ENCODE data around the gene SHC2. TPM values are rescaled to one million over a fixed set of nuclear protein-coding genes. Genes with fewer than 3 reads are reported as not detected.

The SHC2 gene
- total RNA-seq, 1 donor from 2014 or later: 24.0 TPM

DNA sequence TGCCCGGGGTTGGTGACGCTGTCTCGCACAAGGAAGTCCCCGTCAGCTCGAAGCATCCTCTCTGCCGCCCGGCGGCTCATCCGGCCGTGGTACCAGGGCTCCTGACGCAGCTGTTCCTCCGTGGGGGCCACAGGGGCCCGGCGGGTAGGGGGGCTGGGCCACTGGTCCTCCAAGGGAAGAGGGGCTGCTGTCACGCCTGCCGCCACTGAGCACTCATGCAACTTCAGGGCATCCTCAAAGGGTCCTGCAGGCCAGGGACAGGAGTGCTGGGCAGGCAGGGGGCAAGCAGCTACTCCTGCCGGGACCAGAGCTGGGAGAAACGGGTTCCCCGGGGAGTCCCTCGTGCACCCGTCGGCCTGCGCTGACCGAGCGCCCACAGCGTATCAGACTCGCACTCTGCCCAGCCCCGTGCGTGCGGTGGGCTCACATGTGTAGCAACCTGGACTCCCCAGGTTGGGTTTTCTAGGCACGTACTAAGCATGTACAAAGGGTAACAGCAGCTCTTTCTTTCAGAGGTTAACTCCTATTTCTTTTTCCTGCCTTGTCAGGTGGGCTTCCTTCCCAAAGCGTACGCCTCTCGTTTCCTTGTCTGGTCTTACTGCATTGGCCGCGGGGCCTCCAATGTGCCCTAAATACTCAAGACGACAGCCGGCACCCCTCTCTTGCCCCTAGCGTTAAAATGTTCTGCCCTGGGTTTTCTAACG lies 38.5 kb downstream of the SHC2 start:
- Histone ChIP-seq H3K4me3 (no peak overlapping the region), H3K27me3 (ENCODE audit: low read depth) (no peaks in the 10 kb centered on the region), H3K4me1 (peaks cover 8% of the 10 kb centered on the region), H3K27ac (no peak overlapping the region), H3K9me3 (no peaks in the 10 kb centered on the region), H3K36me3 (no peaks in the 10 kb centered on the region)
- intact Hi-C loops (cut with DNase I): no loop called here
- no peak for ATAC-seq
- DNase-seq: no peak
- TF ChIP-seq, protein P1, sequence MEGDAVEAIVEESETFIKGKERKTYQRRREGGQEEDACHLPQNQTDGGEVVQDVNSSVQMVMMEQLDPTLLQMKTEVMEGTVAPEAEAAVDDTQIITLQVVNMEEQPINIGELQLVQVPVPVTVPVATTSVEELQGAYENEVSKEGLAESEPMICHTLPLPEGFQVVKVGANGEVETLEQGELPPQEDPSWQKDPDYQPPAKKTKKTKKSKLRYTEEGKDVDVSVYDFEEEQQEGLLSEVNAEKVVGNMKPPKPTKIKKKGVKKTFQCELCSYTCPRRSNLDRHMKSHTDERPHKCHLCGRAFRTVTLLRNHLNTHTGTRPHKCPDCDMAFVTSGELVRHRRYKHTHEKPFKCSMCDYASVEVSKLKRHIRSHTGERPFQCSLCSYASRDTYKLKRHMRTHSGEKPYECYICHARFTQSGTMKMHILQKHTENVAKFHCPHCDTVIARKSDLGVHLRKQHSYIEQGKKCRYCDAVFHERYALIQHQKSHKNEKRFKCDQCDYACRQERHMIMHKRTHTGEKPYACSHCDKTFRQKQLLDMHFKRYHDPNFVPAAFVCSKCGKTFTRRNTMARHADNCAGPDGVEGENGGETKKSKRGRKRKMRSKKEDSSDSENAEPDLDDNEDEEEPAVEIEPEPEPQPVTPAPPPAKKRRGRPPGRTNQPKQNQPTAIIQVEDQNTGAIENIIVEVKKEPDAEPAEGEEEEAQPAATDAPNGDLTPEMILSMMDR (IDR thresholded peaks at IDR 0.05): no peak

DNA sequence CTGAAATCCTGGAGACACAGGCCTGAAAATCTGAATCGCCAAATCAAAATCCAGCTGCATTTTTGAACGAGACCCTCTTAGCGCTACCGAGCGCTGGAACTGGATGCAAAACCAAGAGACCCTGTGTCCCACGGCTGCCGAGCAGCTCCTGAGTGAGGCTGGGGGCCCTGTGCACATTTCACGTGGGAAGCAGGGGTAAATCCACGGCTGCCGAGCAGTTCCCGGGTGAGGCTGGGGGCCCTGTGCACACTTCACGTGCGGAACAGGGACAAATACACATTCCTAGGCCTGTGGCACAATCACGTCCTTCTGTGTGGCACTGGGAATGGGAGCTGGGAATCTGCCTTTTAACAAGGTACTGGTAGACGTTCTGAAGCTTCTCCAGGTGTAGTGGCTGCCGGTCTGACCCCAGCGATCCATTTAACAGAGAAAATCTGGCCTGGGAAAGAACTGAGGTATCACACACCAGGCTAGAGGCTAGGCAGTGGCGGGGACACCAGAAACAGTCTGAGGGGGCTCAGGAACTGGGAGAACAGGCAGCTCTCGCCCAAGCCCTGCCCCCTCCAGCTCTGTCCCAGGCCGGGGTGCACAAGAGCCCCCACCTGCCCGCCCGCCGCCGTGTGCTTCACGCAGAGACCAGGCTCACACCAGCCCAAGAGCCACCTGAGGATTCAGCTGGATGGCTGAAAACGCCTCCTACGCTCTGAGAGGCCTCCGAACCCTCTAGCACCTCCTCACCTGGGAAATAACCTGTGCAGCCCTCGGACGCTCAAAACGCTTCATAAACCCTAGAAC lies 40.9 kb downstream of the SHC2 start:
- H3K9me3 ChIP-seq: no peaks in the 10 kb centered on the region
- H3K4me3 ChIP-seq: no peak overlapping the region
- H3K27me3 ChIP-seq (ENCODE audit: low read depth): no peaks in the 10 kb centered on the region
- DNase-seq: peak; percentile 28
- ATAC-seq: no peak
- intact Hi-C loops (cut with DNase I): no loop called here
- peaks cover 8% of the 10 kb centered on the region for H3K4me1 ChIP-seq
- TF ChIP-seq, protein P1 (IDR thresholded peaks at IDR 0.05): no peak
- H3K36me3 ChIP-seq: no peaks in the 10 kb centered on the region
- H3K27ac ChIP-seq: no peak overlapping the region

DNA sequence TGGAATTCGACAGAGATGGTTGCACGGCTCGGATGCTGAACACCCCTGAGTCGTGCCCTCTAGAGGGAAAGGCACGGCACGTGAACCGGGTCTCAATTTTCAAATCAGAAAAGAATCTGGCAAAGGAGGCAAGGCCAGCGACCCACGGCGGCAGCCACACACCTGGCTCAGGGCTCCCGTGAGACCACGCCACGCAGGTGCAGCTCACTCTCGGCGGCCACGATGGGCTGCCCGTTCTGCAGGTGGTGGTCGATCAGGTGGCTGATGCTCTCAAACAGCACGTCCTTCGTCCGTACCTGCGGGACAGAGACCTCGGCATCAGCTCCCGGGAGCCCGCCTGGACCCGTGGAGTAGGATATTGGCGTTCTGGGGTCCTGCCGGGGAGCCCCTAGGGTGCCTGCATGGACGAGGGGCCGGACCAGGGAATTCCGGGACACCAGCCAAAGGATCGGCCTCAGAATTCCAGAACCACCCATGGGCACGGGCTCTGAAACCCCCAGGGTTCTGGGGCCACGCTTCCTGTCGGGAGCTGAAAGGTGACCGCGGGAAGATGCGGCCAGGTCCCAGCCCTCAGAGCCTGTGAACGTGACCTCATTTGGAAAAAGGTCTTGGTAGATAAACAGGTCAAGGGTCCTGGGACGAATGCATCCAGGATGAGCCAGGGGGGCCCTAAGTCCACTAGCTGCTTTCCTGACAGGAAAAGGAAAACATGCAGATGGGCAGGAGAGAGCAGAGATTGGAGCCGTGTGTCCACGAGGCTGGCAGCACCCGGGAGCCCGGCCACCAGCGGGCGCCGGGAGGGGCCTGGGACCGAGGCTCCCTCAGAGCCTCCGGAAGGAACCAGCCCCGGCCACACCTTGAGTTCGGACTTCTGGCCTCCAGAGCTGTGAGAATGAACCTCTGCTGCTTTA lies 41.8 kb downstream of the SHC2 start:
- TF ChIP-seq, protein P1 (IDR thresholded peaks at IDR 0.05): no peak
- peaks cover 8% of the 10 kb centered on the region for H3K4me1 ChIP-seq
- H3K4me3 ChIP-seq: no peak overlapping the region
- intact Hi-C loops (cut with DNase I): no loop called here
- H3K36me3 ChIP-seq: no peaks in the 10 kb centered on the region
- H3K9me3 ChIP-seq: no peaks in the 10 kb centered on the region
- no peak overlapping the region for H3K27ac ChIP-seq
- DNase-seq (peak; percentile 40), ATAC-seq (peak in 1 of 2 donors; percentile 31)
- no peaks in the 10 kb centered on the region for H3K27me3 ChIP-seq (ENCODE audit: low read depth)

DNA sequence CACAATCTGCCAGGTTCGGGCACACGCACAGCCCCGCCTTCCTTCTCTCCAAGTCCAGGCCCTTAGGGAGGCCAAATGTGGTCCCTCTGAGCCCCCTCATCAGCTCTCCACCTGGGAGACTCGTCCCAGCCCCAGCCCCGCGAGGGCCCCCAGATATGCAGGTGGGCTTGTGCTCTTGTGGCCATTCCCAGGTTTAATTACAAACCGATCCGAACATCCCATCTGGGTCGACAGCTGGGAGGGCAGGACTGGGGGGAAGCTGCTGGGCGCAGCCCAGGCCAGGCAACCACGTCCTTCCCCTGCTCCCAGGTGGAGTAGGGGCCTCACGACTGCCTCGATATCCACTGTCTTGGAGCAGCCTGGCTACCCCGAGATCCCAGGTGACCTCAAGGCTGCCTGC lies 44.4 kb downstream of the SHC2 start:
- Histone ChIP-seq H3K27me3 (ENCODE audit: low read depth) (no peaks in the 10 kb centered on the region), H3K36me3 (no peaks in the 10 kb centered on the region), H3K27ac (no peak overlapping the region), H3K4me1 (peaks cover 8% of the 10 kb centered on the region), H3K9me3 (no peaks in the 10 kb centered on the region), H3K4me3 (no peak overlapping the region)
- peak; percentile 32 for DNase-seq
- no peak for ATAC-seq
- intact Hi-C loops (cut with DNase I): no loop called here
- TF ChIP-seq, protein P1 (IDR thresholded peaks at IDR 0.05): no peak

DNA sequence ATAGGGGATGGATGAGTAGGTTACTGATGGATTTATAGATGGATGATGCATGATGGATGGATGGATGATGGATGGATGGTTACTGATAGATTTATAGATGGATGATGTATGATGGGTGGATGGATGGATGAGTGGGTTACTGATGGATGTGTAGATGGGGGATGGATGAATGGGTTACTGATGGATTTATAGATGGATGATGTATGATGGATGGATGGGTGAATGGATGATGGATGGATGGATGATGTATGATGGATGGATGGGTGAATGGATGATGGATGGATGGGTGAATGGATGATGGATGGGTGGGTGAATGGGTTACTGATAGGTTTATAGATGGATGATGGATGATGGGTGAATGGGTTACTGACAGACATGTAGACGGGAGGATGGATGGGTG lies 45.5 kb downstream of the SHC2 start:
- no peaks in the 10 kb centered on the region for H3K36me3 ChIP-seq
- TF ChIP-seq, protein P1 (IDR thresholded peaks at IDR 0.05): no peak
- H3K4me3 ChIP-seq: no peak overlapping the region
- H3K27ac ChIP-seq: no peak overlapping the region
- no peaks in the 10 kb centered on the region for H3K9me3 ChIP-seq
- peaks cover 7% of the 10 kb centered on the region for H3K4me1 ChIP-seq
- intact Hi-C loops (cut with DNase I): no loop called here
- ATAC-seq: no peak
- peaks cover 3% of the 10 kb centered on the region for H3K27me3 ChIP-seq (ENCODE audit: low read depth)
- DNase-seq: no peak
